Endothelial cell of umbilical vein (primary cell): ENCODE data around the gene SECTM1. TPM values are rescaled to one million over a fixed set of nuclear protein-coding genes. Genes with fewer than 3 reads are reported as not detected.

Experiments used
- BruUV-seq: library from RNA; stranded (reverse); fragments of 400-500 nt; replicated peaks from 2 replicates; lab custom pipeline; 2021; lab: Mats Ljungman, UMichigan
- CTCF ChIA-PET: fragments of 300-600, 350-600 bp; sonication (Branson Sonifier 250); formaldehyde crosslinking; loops from one replicate; lab custom pipeline; 2021; ENCODE audit warnings: antibody characterized with exemption, inconsistent platforms; lab: Charles Lee
- POLR2A ChIA-PET: fragments of 300-600, 350-600 bp; sonication (Branson Sonifier 250); formaldehyde crosslinking; loops from one replicate; lab custom pipeline; 2021; ENCODE audit warnings: antibody characterized with exemption, inconsistent platforms; lab: Charles Lee
- DNase-seq: peaks from one replicate; pipeline ENCODE4 v3.0.0-alpha.2; 2011; ENCODE audit warnings: low read depth, low spot score
- FAIRE-seq: peaks from 2 replicates; lab custom pipeline; 2011; peaks lifted over from hg19 to GRCh38; lab: Jason Lieb, UNC
- H2AFZ ChIP-seq: 2 replicates; pipeline ENCODE4 v1.6.0; 2012; ENCODE audit warnings: low read depth, low read length, control low read depth, inconsistent platforms
- H3K27ac ChIP-seq: 2 replicates; pipeline ENCODE4 v1.5.1; 2011; ENCODE audit warnings: low read depth, mild to moderate bottlenecking, control low read depth, low read length, moderate library complexity; ENCODE audit not compliant: insufficient read depth
- H3K27me3 ChIP-seq, 2 experiments: 2 replicates each; pipeline versions ENCODE4 v1.6.0 to v1.6.1; 2011; ENCODE audit warnings: low read length in 2 of 2, mixed read lengths in 1 of 2; ENCODE audit not compliant: control insufficient read depth in 2 of 2, insufficient read depth in 2 of 2
- H3K36me3 ChIP-seq, 2 experiments: 2 replicates in 1 of 2; 3 replicates in 1 of 2; pipeline ENCODE4 v1.5.1; 2011; ENCODE audit warnings: low read length in 2 of 2, mild to moderate bottlenecking in 1 of 2, moderate library complexity in 1 of 2; ENCODE audit not compliant: control insufficient read depth in 2 of 2, insufficient read depth in 2 of 2; ENCODE audit errors: extremely low read depth in 1 of 2
- H3K4me1 ChIP-seq: 3 replicates; pipeline ENCODE4 v1.5.1; 2011; ENCODE audit warnings: mild to moderate bottlenecking, low read length; ENCODE audit not compliant: control insufficient read depth, insufficient read depth; ENCODE audit errors: extremely low read depth
- H3K4me2 ChIP-seq: 2 replicates; pipeline ENCODE4 v1.6.1; 2011; ENCODE audit warnings: low read length, control low read depth, mixed read lengths; ENCODE audit not compliant: insufficient read depth
- H3K4me3 ChIP-seq, 3 experiments: fragments of 200-600 bp in 1 of 3; sonication (generic), shearing (Covaris generic) in 1 of 3; replicated peaks in 1 of 3; 2 replicates each; pipeline ENCODE4 v1.5.1; 2011 to 2016; ENCODE audit warnings: control low read depth in 3 of 3, low read length in 3 of 3, mild to moderate bottlenecking in 2 of 3, inconsistent platforms in 1 of 3, low read depth in 1 of 3, moderate library complexity in 1 of 3; ENCODE audit not compliant: insufficient read depth in 1 of 3
- H3K79me2 ChIP-seq: 2 replicates; pipeline ENCODE4 v1.6.0; 2012; ENCODE audit warnings: low read length, inconsistent platforms; ENCODE audit not compliant: control insufficient read depth, insufficient read depth
- H3K9ac ChIP-seq: replicated peaks from 2 replicates; pipeline ENCODE3; 2011; ENCODE audit warnings: low read length, control low read depth; ENCODE audit not compliant: insufficient read depth; ENCODE audit errors: extremely low read depth
- H3K9me1 ChIP-seq: replicated peaks from 3 replicates; pipeline ENCODE4 v1.6.0; 2011; ENCODE audit warnings: mild to moderate bottlenecking, low read length; ENCODE audit not compliant: control insufficient read depth, insufficient read depth; ENCODE audit errors: extremely low read depth
- H3K9me3 ChIP-seq: replicated peaks from 2 replicates; pipeline ENCODE4 v1.5.1; 2012; ENCODE audit warnings: low read length, inconsistent platforms; ENCODE audit not compliant: control insufficient read depth, insufficient read depth
- H4K20me1 ChIP-seq: replicated peaks from 2 replicates; pipeline ENCODE3; 2011; ENCODE audit warnings: mild to moderate bottlenecking, low read length; ENCODE audit not compliant: control insufficient read depth, insufficient read depth; ENCODE audit errors: extremely low read depth
- EZH2 ChIP-seq: IDR thresholded peaks from 2 replicates; pipeline ENCODE4 v1.6.1; 2012; ENCODE audit warnings: borderline replicate concordance, low read depth, mild to moderate bottlenecking, moderate library complexity, low read length, inconsistent platforms; ENCODE audit not compliant: severe bottlenecking
- FOS ChIP-seq: IDR thresholded peaks from 2 replicates; pipeline ENCODE4 v1.6.1; 2011; ENCODE audit warnings: mild to moderate bottlenecking, low read length, moderate library complexity, borderline replicate concordance; ENCODE audit not compliant: insufficient read depth
- GATA2 ChIP-seq: IDR thresholded peaks from 2 replicates; pipeline ENCODE4 v1.7.0; 2011; ENCODE audit warnings: low read depth, mild to moderate bottlenecking, moderate library complexity, mixed read lengths, low read length; ENCODE audit not compliant: insufficient read length, insufficient read depth
- JUN ChIP-seq: IDR thresholded peaks from 2 replicates; pipeline ENCODE4 v1.6.1; 2011; ENCODE audit warnings: borderline replicate concordance, low read depth; ENCODE audit not compliant: insufficient read length, insufficient read depth
- MYC ChIP-seq: IDR thresholded peaks from one replicate; pipeline ENCODE4 v1.6.1; 2011; ENCODE audit warnings: mild to moderate bottlenecking, low read depth, low read length
- POLR2A ChIP-seq: IDR thresholded peaks from 2 replicates; pipeline ENCODE4 v1.6.1; 2012; ENCODE audit warnings: low read depth, mild to moderate bottlenecking, control low read depth, low read length
- POLR2AphosphoS5 ChIP-seq: IDR thresholded peaks from 2 replicates; pipeline ENCODE4 v1.6.1; 2012; ENCODE audit warnings: low read depth, mild to moderate bottlenecking, control low read depth, low read length, moderate library complexity; ENCODE audit not compliant: insufficient read depth
- dilution Hi-C: fragments of 300-500 bp; cut with MboI; formaldehyde crosslinking; loops from one replicate; pipeline ENCODE4 v1.15.0; 2019; ENCODE audit warnings: low sequenced_read_pairs; ENCODE audit not compliant: extremely low pct_ligation_motif_present
- intact Hi-C: fragments of 100-400 bp; cut with micrococcal nuclease; formaldehyde crosslinking; loops from one replicate; pipeline ENCODE4 v1.10.0; 2022
- polyA plus RNA-seq, 4 experiments: library from polyadenylated mRNA; depleted of rRNA in 3 of 4; stranded (reverse) in 3 of 4; unstranded in 1 of 4; fragments of >200 nt; gene quantifications; 2 replicates each; pipeline versions ENCODE4 v1.2.1 to v1.2.3, GENCODE V29; 2011 to 2012; ENCODE audit warnings: missing spikeins in 1 of 4
- total RNA-seq: library from RNA; stranded (reverse); gene quantifications from 2 replicates; pipeline ENCODE4 v1.2.3, GENCODE V29; 2021
- TF ChIP-seq, protein P1 (sequence below), 2 donors: IDR thresholded peaks; 1 replicate in 1 of 2; 2 replicates in 1 of 2; pipeline ENCODE4 v1.5.1; 2011; ENCODE audit warnings: low read length in 2 of 2, mild to moderate bottlenecking in 2 of 2, moderate library complexity in 2 of 2, control low read depth in 1 of 2, inconsistent platforms in 1 of 2, low read depth in 1 of 2; ENCODE audit not compliant: insufficient read depth in 1 of 2; ENCODE audit errors: extremely low read depth in 1 of 2

SECTM1 gene
- total and polyA plus RNA-seq, 2 donors (not counting 3 experiments of a cell fraction or from before 2014, with no cell fraction given): 1.9 to 2.3 TPM

DNA sequence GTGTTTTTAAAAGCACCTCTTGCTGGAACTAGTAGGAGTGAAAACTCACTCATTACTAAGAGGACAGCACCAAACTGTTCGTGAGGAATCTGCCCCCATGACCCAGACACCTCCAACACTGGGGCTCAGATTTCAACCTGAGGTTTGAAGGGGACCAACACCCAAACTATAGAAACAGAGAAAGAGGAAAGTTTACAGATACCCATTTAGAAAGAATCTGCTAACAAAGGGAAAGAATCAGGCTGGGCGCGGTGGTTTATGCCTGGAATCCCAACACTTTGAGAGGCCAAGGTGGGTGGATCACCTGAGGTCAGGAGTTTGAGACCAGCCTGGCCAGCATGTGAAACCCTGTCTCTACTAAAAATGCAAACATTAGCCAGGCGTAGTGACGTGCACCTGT is 56.6 kb downstream of the SECTM1 start:
- CTCF ChIA-PET: no interaction called here
- no peak overlapping the region for H3K27ac ChIP-seq
- peaks cover 13% of the 10 kb centered on the region for H3K79me2 ChIP-seq
- TF ChIP-seq, protein P1, sequence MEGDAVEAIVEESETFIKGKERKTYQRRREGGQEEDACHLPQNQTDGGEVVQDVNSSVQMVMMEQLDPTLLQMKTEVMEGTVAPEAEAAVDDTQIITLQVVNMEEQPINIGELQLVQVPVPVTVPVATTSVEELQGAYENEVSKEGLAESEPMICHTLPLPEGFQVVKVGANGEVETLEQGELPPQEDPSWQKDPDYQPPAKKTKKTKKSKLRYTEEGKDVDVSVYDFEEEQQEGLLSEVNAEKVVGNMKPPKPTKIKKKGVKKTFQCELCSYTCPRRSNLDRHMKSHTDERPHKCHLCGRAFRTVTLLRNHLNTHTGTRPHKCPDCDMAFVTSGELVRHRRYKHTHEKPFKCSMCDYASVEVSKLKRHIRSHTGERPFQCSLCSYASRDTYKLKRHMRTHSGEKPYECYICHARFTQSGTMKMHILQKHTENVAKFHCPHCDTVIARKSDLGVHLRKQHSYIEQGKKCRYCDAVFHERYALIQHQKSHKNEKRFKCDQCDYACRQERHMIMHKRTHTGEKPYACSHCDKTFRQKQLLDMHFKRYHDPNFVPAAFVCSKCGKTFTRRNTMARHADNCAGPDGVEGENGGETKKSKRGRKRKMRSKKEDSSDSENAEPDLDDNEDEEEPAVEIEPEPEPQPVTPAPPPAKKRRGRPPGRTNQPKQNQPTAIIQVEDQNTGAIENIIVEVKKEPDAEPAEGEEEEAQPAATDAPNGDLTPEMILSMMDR (IDR thresholded peaks at IDR 0.05; ENCODE audit: extremely low read depth in 1 of 2, insufficient read depth in 1 of 2, low read depth in 1 of 2, low read length in 2 of 2): no peak
- TF ChIP-seq POLR2A (no peak), FOS (no peak), JUN (no peak), MYC (no peak), GATA2 (no peak), EZH2 (no peak), POLR2AphosphoS5 (no peak)
- no peak overlapping the region for H3K4me3 ChIP-seq
- no peak overlapping the region for H3K4me2 ChIP-seq
- H3K9me3 ChIP-seq: no peaks in the 10 kb centered on the region
- H4K20me1 ChIP-seq: no peaks in the 10 kb centered on the region
- no TSS peak for BruUV-seq
- FAIRE-seq (no peak), DNase-seq (no peak)
- no peaks in the 10 kb centered on the region for H3K9me1 ChIP-seq
- H3K9ac ChIP-seq: no peak overlapping the region
- intact Hi-C loops: no loop called here
- dilution Hi-C loops: no loop called here
- H3K27me3 ChIP-seq: no peaks in the 10 kb centered on the region
- peaks cover 9% of the 10 kb centered on the region for H3K4me1 ChIP-seq
- H2AFZ ChIP-seq: no peak overlapping the region
- no peaks in the 10 kb centered on the region for H3K36me3 ChIP-seq
- POLR2A ChIA-PET: interaction anchor here (0.7 kb wide), 1 partner anchor 831 kb away, joined by 3 read pairs; no protein-coding TSS in a partner anchor
